ENCODE results near the gene CACNA1A. TPM values are rescaled to one million over a fixed set of nuclear protein-coding genes. Genes with fewer than 3 reads are reported as not detected.
A peak's percentile ranks its signal among the peaks of the same experiment; 100 is the strongest.
"Not testable (repeated sequence)": the region's sequence is repeated elsewhere in the genome, so short reads cannot be mapped to it uniquely, and the experiment has no call there.

Gene CACNA1A
- total RNA-seq, 1 donor from 2014 or later = 23.2 TPM

DNA sequence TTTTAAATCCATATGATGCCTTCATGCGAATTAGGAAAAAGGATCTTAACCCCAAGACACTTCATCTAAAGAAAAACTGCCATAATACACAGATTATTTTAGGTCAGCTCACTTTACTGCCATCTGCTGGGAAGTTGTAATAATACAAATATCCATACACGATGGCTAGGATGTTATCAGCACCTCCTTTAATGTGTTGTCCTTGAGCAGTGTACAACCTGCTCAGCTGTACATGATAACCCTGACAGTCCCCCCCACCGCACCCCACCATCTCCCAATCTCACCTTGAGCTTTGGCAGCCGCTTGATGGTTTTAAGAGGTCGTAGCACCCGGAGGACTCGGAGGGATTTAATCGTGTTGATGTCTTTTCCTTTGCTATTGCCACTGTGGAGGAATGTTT, 243.8 kb downstream of the CACNA1A start:
- peak overlapping the region; percentile 43 for H3K27ac Mint-ChIP-seq
- TF ChIP-seq, protein P1, sequence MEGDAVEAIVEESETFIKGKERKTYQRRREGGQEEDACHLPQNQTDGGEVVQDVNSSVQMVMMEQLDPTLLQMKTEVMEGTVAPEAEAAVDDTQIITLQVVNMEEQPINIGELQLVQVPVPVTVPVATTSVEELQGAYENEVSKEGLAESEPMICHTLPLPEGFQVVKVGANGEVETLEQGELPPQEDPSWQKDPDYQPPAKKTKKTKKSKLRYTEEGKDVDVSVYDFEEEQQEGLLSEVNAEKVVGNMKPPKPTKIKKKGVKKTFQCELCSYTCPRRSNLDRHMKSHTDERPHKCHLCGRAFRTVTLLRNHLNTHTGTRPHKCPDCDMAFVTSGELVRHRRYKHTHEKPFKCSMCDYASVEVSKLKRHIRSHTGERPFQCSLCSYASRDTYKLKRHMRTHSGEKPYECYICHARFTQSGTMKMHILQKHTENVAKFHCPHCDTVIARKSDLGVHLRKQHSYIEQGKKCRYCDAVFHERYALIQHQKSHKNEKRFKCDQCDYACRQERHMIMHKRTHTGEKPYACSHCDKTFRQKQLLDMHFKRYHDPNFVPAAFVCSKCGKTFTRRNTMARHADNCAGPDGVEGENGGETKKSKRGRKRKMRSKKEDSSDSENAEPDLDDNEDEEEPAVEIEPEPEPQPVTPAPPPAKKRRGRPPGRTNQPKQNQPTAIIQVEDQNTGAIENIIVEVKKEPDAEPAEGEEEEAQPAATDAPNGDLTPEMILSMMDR (conservative IDR thresholded peaks at IDR 0.05) = peak; percentile 77
- DNase-seq (ENCODE audit: extremely low spot score, unreplicated experiment) = no peak
- peaks cover 13% of the 10 kb centered on the region for H3K27me3 Mint-ChIP-seq
- H3K4me1 Mint-ChIP-seq (ENCODE audit: unreplicated experiment) = no peaks in the 10 kb centered on the region
- H3K4me3 Mint-ChIP-seq = no peak overlapping the region
- peaks cover 6% of the 10 kb centered on the region for H3K9me3 Mint-ChIP-seq
- H3K36me3 Mint-ChIP-seq = no peaks in the 10 kb centered on the region

DNA sequence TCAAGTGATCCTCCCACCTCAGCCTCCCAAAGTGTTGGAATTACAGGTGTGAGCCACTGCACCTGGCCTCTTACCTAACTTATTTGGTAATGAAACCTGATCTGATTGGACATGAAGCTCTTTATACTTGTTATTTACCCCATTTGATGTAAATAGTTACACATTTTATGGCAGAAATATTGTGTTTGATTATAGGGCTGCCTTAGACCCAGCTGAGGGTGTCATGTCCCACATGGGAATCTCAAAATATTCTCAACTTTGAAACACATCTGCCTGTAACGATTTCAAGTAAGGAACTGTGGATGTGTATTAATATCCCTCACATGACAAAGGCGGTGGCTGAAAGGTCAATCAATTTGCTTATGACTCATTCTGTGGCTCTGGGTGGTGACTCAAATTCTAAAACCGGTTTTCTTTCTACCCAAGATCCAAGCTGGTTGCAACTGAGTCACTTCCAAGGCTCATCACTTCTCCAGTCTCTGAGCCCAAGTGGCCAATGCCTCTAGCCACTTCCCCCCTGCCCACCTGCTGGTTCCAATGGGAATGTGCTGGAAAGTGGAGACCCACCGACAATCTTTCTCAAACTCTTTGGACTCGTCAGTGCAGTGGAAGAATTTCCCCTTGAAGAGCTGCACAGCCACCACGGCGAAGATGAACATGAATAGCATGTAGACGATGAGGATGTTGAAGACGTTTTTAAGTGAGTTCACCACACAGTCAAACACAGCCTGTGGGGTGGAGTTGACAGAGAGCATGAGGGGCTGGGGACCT, 245.2 kb downstream of the CACNA1A start:
- Mint-ChIP-seq H3K36me3 (no peaks in the 10 kb centered on the region), H3K4me3 (peak overlapping the region; percentile 73), H3K9me3 (peaks cover 6% of the 10 kb centered on the region), H3K27me3 (peaks cover 20% of the 10 kb centered on the region), H3K27ac (peak overlapping the region; percentile 94), H3K4me1 (ENCODE audit: unreplicated experiment) (no peaks in the 10 kb centered on the region)
- no peak for DNase-seq (ENCODE audit: extremely low spot score, unreplicated experiment)
- TF ChIP-seq, protein P1 (conservative IDR thresholded peaks at IDR 0.05) = no peak

DNA sequence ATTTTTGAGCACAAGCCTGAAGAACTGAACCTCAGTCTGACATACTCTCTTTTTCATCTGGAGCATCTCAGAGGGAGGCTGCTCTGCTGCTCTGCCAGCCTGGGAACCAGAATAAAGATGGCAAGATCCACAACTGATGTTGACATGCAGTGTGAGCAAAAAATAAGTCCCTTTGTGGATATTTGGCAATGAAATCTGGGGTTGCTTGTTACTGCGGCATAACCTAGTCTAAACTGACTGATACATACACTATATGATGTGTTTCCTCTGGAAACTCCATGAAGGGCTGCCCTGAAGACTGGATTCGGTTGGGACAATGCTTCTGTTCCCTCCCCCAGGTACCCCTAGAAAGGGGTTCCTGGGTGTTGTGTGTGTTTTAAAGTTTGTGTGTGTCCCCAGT, 249.4 kb downstream of the CACNA1A start:
- DNase-seq (ENCODE audit: extremely low spot score, unreplicated experiment) = no peak
- Mint-ChIP-seq H3K9me3 (peaks cover 6% of the 10 kb centered on the region), H3K4me3 (no peak overlapping the region), H3K36me3 (no peaks in the 10 kb centered on the region), H3K4me1 (ENCODE audit: unreplicated experiment) (no peaks in the 10 kb centered on the region), H3K27me3 (peaks cover 25% of the 10 kb centered on the region), H3K27ac (no peak overlapping the region)
- TF ChIP-seq, protein P1 (conservative IDR thresholded peaks at IDR 0.05) = no peak

DNA sequence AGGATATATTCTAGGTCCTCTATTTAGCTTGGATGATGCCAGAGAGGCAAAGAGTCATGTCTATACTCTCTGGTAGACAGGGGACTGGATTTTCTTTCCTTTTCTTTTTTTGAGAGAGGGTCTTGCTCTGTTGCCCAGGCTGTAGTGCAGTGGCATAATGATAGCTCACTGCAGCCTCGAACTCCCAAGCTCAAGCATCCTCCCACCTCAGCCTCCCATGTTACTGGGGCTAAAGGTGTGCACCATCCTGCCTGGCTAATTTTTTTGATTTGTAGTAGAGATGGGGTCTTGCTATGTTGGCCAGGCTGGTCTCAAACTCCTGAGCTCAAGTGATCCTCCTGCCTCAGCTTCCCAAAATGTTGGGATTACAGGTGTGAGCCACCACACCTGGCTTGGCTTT, 249.9 kb downstream of the CACNA1A start:
- H3K36me3 Mint-ChIP-seq; H3K27ac Mint-ChIP-seq; H3K4me1 Mint-ChIP-seq (ENCODE audit: unreplicated experiment): not testable (repeated sequence)

DNA sequence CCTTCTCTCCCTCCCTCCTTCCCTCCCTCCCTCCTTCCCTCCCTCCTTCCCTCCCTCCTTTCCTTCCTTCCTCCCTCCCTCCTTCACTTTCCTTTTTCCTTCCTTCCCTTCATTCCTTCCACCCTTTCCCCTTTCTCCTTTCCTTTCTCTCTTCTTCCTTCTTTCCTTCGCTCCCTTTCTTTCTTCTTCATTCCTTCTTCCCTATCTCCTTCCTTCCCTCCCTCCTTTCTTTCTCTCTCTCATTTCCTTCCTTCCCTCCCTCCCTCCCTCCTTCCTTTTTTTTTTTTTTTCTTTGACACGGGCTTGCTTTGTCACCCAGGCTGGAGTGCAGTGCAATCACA, 250.6 kb downstream of the CACNA1A start:
- Mint-ChIP-seq H3K36me3 (no peaks in the 10 kb centered on the region), H3K4me3 (no peak overlapping the region), H3K9me3 (no peaks in the 10 kb centered on the region), H3K4me1 (ENCODE audit: unreplicated experiment) (no peaks in the 10 kb centered on the region), H3K27me3 (peaks cover 25% of the 10 kb centered on the region), H3K27ac (no peak overlapping the region)
- TF ChIP-seq, protein P1 (conservative IDR thresholded peaks at IDR 0.05) = no peak
- no peak for DNase-seq (ENCODE audit: extremely low spot score, unreplicated experiment)

More for the DNA sequence above, 249.9 kb downstream of the CACNA1A start:
- DNase-seq (ENCODE audit: extremely low spot score, unreplicated experiment); H3K9me3 Mint-ChIP-seq; H3K4me3 Mint-ChIP-seq: not testable (repeated sequence)
- peaks cover 25% of the 10 kb centered on the region for H3K27me3 Mint-ChIP-seq

DNA sequence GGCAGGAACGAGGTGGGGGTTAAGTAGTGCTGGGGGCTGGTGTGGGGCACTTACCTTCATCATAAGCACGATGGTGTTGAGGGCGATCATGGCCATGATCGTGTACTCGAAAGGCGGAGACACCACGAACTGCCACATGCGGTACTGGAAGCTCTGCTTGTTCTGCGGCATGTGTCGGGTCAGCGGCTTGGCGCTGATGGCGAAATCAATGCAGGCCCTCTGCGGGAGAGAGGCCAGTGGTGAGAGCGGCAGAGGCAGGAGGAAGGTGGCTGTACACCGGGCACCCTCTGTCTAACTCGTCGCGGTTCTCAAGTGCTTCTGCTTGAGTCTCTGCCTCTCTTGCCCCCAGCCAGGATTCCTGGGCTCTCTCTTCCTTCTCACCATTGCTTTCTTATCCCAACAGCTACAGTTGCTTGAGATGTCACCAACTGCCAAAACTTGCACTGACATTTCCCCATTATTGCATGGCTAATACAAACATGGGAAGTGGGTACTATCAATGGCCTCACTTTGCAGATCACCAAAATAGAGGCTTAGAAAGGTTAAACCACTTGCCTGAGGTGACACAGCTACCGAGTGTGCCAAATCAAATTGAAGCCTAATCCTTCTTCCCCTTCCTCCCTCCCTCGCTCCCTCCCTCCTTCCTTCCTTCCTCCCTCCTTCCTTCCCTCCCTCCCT, 251.1 kb downstream of the CACNA1A start:
- Mint-ChIP-seq H3K27me3 (peaks cover 25% of the 10 kb centered on the region), H3K9me3 (no peaks in the 10 kb centered on the region), H3K4me1 (ENCODE audit: unreplicated experiment) (no peaks in the 10 kb centered on the region), H3K36me3 (no peaks in the 10 kb centered on the region), H3K4me3 (no peak overlapping the region), H3K27ac (no peak overlapping the region)
- TF ChIP-seq, protein P1 (conservative IDR thresholded peaks at IDR 0.05) = no peak
- no peak for DNase-seq (ENCODE audit: extremely low spot score, unreplicated experiment)

All from type B pancreatic cell (in vitro differentiated cells).